Prostate gland (tissue), 2 donors: ENCODE results near the gene LFNG.

ENCODE experiments used
- POLR2A ChIP-seq: fragments of 450-650 bp; IDR thresholded peaks from one replicate; pipeline ENCODE4 v1.6.1; 2016; ENCODE audit warnings: antibody characterized with exemption, mild to moderate bottlenecking
- POLR2AphosphoS5 ChIP-seq: sonication (generic); formaldehyde crosslinking; IDR thresholded peaks from one replicate; pipeline ENCODE4 v1.6.1; 2017; ENCODE audit warnings: antibody characterized with exemption
- TF ChIP-seq, protein P1 (sequence below), 4 experiments: fragments of 200-600 bp in 2 of 4; fragments of 450-650 bp in 2 of 4; sonication (generic) in 2 of 4; IDR thresholded peaks; 1 replicate in 3 of 4; 2 replicates in 1 of 4; pipeline ENCODE4 v1.5.1; 2016 to 2019; ENCODE audit warnings: antibody characterized with exemption in 4 of 4, mild to moderate bottlenecking in 2 of 4, moderate library complexity in 2 of 4

DNA sequence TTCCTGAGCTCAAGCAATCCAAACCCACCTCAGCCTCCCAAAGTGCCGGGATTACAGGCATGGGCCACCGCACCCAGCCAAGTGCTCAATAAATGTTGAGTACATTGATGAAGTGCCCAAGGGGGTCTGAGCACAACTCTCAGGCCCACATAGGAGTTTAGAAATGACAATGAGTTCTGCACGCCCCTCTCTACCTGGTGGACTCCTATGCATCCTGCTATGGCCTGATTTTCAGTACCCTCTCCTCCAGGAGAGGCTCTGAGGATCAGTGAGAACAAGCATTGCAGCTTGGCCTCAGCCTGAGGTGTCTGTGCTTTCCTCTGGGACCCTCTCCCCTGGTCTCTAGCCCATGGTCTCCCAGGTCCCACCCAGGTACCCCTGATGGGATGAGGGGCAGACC, 22.5 kb upstream of the LFNG start:
- TF ChIP-seq, protein P1, sequence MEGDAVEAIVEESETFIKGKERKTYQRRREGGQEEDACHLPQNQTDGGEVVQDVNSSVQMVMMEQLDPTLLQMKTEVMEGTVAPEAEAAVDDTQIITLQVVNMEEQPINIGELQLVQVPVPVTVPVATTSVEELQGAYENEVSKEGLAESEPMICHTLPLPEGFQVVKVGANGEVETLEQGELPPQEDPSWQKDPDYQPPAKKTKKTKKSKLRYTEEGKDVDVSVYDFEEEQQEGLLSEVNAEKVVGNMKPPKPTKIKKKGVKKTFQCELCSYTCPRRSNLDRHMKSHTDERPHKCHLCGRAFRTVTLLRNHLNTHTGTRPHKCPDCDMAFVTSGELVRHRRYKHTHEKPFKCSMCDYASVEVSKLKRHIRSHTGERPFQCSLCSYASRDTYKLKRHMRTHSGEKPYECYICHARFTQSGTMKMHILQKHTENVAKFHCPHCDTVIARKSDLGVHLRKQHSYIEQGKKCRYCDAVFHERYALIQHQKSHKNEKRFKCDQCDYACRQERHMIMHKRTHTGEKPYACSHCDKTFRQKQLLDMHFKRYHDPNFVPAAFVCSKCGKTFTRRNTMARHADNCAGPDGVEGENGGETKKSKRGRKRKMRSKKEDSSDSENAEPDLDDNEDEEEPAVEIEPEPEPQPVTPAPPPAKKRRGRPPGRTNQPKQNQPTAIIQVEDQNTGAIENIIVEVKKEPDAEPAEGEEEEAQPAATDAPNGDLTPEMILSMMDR (IDR thresholded peaks at IDR 0.05): no peak
- no peak for TF ChIP-seq POLR2A
- TF ChIP-seq POLR2AphosphoS5: no peak
